HG03097 (cell line): ENCODE results near the gene OR2T2.
"Not testable (repeated sequence)": the region's sequence is repeated elsewhere in the genome, so short reads cannot be mapped to it uniquely, and the experiment has no call there.

ENCODE experiments used
- ATAC-seq: cut with Tn5 transposase; IDR thresholded peaks from one replicate; pipeline ENCODE4 v1.9.1; 2021; ENCODE audit not compliant: unreplicated experiment, low FRiP score

The OR2T2 gene

DNA sequence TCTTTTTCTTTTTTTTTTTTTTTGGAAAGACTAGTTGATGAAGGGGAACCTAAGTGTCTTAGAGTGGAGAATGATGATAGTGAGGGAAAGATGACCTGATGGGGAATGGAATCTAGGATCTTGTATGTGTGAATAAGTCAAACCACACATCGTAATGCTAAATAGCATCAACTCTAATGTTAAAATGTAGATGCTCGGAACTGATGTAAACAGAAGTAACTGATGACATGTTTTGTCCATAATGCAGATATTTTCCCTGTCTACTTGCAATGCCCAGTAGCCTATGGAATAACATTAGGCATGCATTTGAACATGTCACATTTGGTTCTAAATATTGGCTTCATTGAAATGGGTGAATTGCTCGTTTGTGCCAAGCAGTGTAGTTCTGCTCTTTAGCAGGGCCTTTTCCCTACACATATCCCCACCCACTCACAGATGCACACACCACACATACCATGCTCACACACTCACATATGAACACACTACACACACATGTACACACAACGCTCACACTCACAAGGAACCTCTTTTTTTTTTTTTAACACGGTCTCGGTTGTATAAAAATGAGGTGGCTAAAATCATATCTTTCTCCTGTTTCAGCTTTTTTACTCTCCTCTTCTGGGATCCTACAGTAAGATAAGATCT lies 4.5 kb downstream of the OR2T2 start:
- not testable (repeated sequence) for ATAC-seq

- ATAC-seq, result peak; percentile 43
Observed at GRCh38 chr1:248450466-248451145, 5.2 kb downstream of the OR2T2 start.

- ATAC-seq, result not testable (repeated sequence)
Observed at GRCh38 chr1:248453619-248454018, 8.2 kb downstream of the OR2T2 start.

- not testable (repeated sequence) for ATAC-seq
Observed at GRCh38 chr1:248455045-248455444, 9.6 kb downstream of the OR2T2 start.

GRCh38 chr1:248456635-248457034 lies 11.2 kb downstream of the OR2T2 start:
- not testable (repeated sequence) for ATAC-seq

DNA sequence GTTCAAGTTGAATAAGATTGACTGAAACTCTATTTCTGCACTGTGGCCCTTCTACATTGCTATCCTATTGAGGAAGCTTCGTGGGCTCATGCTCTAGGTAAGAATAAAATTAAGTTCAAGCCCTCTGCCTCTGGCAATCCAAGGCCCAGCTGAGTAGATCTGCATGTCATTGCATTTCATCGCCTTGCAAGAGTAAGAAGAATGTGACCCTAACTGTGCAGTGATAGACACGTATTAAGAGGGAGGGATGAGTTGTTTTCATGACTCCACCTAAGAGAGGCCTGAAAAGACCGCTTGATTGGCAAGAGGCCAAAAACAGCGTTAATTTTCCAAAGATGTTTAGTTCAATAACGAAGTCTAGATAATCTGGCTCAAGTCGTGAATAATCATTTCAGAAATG lies 13.7 kb downstream of the OR2T2 start:
- not testable (repeated sequence) for ATAC-seq

GRCh38 chr1:248471154-248471553 lies 25.7 kb downstream of the OR2T2 start:
- ATAC-seq, result no peak

GRCh38 chr1:248472111-248472510 lies 26.7 kb downstream of the OR2T2 start:
- ATAC-seq, result not testable (repeated sequence)

DNA sequence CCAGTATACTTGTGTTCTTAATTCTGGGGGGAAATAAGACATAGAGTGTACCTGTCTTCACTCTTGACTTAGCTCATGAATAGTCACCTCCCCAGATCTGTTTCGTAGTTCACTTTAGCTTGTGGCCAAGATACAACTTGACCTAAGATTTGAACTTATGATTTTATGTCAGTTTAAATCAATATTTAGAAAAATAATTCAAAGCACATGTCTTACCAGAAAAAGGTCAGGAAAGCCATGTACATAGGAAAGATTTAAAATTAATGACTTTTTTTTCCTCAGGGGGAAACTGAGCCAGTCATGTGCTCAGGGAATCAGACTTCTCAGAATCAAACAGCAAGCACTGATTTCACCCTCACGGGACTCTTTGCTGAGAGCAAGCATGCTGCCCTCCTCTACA lies 27.6 kb downstream of the OR2T2 start, which contains the start of gene OR2T3:
TSS of gene OR2T3 (plus strand) at position 301 of the 400 bp plus-strand sequence. CDS start at position 301, 0 bp downstream.
- not testable (repeated sequence) for ATAC-seq

- peak; percentile 79 for ATAC-seq
Observed at GRCh38 chr1:248475660-248476059, 30.2 kb downstream of the OR2T2 start.

- ATAC-seq, result peak; percentile 82
Observed at GRCh38 chr1:248481686-248482579, 36.5 kb downstream of the OR2T2 start.

GRCh38 chr1:248488289-248488688 lies 42.9 kb downstream of the OR2T2 start, which contains the start of gene OR2T5:
Gene OR2T5, plus strand, starts transcription at chr1:248488589. Its CDS starts 0 bp downstream, at chr1:248488589.
- not testable (repeated sequence) for ATAC-seq

- ATAC-seq, result not testable (repeated sequence)
Observed at GRCh38 chr1:248496661-248497060, 51.2 kb downstream of the OR2T2 start.

DNA sequence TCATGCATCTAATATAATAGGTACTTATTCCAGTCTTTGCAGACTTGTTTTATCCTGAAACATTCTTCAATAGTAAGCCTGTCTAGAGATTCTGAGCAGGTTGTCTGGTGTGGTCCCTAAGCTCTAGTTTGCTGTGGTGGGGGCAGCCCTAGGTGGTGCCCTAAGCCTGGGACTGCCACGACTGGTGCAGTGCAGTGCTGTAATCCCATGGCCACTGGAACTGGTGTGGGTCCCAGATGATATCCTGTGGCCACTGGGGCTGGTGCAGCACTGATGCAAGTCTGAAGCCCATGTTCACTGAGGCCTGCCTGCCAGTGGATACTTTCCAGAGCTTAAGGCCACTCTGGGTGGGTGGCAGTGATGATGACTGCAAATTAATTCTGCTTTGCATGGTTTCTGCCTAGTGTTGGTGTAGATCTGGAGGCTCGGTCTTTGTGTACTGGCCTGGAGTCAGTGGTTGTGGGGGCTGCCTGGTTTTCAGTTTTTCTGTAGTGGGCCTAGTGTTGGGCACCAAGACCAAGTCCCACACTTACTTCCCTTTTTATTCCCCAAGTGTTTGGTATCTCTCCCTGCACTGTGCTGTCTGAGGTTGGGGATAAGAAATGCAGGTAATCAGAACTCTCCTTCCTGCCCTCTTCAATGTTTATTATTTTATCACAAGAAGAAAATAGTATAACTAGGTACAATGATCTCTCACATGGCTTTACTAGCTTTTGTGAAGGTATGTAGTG lies 55.0 kb downstream of the OR2T2 start:
- not testable (repeated sequence) for ATAC-seq
